Stimulated activated CD4-positive, alpha-beta T cell treated with anti-CD3 and anti-CD28 coated beads, Interleukin-12 subunit alpha, Interleukin-12 subunit beta, amount 100 ng/mL, for 4 hours (primary cell): ENCODE data around the gene PNMA6E.

Experiments
- DNase-seq: peaks from one replicate; pipeline ENCODE4 v3.0.0-alpha.2; 2020

PNMA6E gene

GRCh38 chrX:153347530-153347929, 53.6 kb downstream of the PNMA6E start:
- no peak for DNase-seq
